ENCODE data around the gene ZMAT5. TPM values are rescaled to one million over a fixed set of nuclear protein-coding genes. Genes with fewer than 3 reads are reported as not detected.

ZMAT5 gene
- total RNA-seq, 4 donors from 2014 or later: 17.2 to 30.1 (median 21.8) TPM

DNA sequence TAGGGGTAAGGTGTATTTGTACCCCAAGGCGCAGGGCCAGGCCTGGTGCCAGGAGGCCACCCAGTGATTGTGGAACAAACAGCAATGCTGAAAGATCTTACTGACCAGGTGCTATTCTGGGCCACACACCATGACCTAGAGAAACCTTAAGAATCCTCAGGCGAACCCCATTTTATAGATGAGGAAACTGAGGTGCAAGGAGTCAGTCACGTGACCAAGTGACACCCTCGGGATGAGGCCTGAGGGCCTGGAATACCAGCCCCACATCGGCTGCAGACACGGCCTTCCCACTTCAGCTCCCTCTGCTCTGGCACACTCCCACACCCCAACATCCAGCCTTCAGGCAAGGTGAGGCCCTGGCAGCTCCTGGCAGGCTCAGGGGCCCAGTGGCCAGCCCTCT, 33.9 kb downstream of the ZMAT5 start:
- TF ChIP-seq CTCF (IDR thresholded peaks at IDR 0.05): no peak
- intact Hi-C loops (cut with DNase I; ENCODE audit: low total_unique reads): no loop called here
- DNase-seq (ENCODE audit: low spot score in 2 of 2): no peak
- no peak overlapping the region for H3K4me3 ChIP-seq (ENCODE audit: low read depth, poor library complexity, severe bottlenecking)
- WGBS, 2 donors: 50 to 56% methylated on average over 6 of the region's 6 CpGs

DNA sequence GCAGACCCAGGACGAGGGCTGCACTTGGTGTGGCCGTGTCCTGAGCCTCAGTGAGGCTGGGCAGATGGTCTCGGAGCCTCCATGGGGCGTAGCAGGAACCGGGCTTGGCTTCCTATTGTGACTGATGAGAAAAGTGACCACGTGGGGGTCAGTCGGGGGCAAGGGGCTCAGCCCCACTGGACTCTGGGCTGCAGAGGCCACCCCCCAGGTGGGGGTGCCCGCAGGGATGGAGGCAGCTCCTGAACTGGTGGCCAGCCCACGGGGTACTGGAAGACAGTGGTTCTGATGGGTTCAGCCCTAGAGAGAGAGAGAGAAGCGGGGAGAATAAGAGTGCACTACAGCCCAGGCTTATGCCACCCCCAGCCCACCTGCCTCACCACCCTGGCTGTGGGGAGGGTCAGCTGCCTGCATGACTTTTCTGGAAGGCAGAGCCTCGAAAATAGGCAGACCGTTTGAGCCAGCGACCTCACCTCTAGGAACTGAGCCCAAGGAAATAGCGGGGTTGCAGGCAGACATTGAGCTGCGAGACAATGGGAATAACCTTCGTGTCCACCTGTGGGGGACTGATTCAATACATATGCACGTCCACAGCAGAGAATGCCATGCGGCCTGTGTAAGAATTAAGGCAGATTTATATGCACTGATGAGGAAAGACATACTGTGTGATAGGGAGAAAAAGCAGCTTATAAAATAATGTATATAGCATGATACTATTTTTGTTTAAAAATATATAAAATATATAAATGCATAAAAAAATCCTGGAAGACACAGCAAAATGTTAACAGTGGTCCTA, 35.6 kb downstream of the ZMAT5 start:
- WGBS, 2 donors: 85 to 90% methylated on average over 18 of the region's 18 CpGs
- H3K4me3 ChIP-seq (ENCODE audit: low read depth, poor library complexity, severe bottlenecking): no peak overlapping the region
- TF ChIP-seq CTCF (IDR thresholded peaks at IDR 0.05) (no peak), POLR2A (IDR thresholded peaks at IDR 0.05) (no peak)
- intact Hi-C loops (cut with DNase I; ENCODE audit: low total_unique reads): no loop called here
- no peak for DNase-seq (ENCODE audit: low spot score in 2 of 2)

- intact Hi-C loops (cut with DNase I; ENCODE audit: low total_unique reads): no loop called here
- no peak overlapping the region for H3K4me3 ChIP-seq (ENCODE audit: low read depth, poor library complexity, severe bottlenecking)
- WGBS, 2 donors: 92 to 94% methylated on average over 17 to 20 of the region's 20 CpGs
- no peak for DNase-seq (ENCODE audit: low spot score in 2 of 2)
- no peak for TF ChIP-seq CTCF (IDR thresholded peaks at IDR 0.05)
- no peak for TF ChIP-seq POLR2A (IDR thresholded peaks at IDR 0.05)
Measured at GRCh38 chr22:29729161-29729560, 37.6 kb downstream of the ZMAT5 start.

DNA sequence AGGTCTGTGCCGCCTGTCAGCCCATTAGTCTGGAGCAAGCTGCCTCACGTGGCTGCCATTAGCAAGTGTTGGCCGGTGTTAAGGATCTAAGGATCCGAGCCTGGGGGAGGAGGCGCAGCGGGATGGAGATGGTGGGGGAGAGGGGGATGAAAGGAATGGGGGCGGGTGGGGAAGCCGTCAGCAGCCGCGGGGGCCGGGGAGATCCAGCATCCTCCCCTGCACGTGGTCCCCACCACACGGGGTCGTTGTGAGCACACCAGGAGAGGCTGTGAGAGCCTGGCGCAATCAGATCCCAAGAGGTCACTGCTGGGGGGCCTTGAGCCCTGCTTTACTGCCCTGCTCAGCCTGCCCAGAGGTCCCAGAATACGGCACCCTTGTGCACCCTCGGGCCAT, 39.7 kb downstream of the ZMAT5 start:
- TF ChIP-seq CTCF (IDR thresholded peaks at IDR 0.05) (no peak), POLR2A (IDR thresholded peaks at IDR 0.05) (no peak)
- intact Hi-C loops (cut with DNase I; ENCODE audit: low total_unique reads): no loop called here
- 9 to 11% methylated on average over 15 of the region's 17 CpGs for WGBS, 2 donors
- no peak for DNase-seq (ENCODE audit: low spot score in 2 of 2)
- no peak overlapping the region for H3K4me3 ChIP-seq (ENCODE audit: low read depth, poor library complexity, severe bottlenecking)

DNA sequence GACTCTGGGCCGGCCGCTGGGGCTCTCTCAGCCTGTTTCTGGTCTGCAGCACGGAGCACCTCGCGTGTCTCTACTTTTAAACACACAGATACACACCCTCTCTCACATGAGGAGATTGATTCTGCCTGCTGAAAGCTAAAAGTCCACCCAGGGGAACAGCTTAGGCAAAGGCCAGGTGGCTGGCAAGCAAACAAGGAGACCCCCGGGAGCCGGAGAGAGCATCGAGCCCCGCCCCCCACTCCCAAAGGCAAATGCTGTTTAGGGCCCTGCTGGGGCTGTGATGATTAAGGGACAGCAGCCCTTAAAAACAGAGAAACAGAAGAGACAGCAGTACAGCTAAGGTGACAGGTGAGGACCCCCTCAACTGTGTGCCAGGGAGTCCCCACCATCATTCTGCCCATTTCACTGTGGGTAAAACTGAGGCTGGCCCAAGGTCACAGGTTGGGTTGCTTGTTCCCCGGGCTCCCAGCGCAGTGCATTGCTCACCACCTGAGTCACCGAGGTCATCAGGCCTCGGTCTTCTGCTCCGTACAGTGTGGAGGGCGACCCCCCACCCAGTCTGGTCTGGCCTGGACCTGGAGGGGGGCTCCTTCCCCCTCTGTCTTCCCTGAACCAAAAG, 40.2 kb downstream of the ZMAT5 start:
- WGBS, 2 donors: 48 to 50% methylated on average over 15 of the region's 15 CpGs
- intact Hi-C loops (cut with DNase I; ENCODE audit: low total_unique reads): no loop called here
- no peak for DNase-seq (ENCODE audit: low spot score in 2 of 2)
- TF ChIP-seq POLR2A (IDR thresholded peaks at IDR 0.05) (no peak), CTCF (IDR thresholded peaks at IDR 0.05) (no peak)
- H3K4me3 ChIP-seq (ENCODE audit: low read depth, poor library complexity, severe bottlenecking): no peak overlapping the region
